ENCODE measurements around the gene RAP1B. TPM values are rescaled to one million over a fixed set of nuclear protein-coding genes. Genes with fewer than 3 reads are reported as not detected.

RAP1B gene
- total and polyA plus RNA-seq, 2 of the 13 experiments (the other 11 are each of a cell fraction or from before 2014, with no cell fraction given) = 71.1 to 92.7 TPM

DNA sequence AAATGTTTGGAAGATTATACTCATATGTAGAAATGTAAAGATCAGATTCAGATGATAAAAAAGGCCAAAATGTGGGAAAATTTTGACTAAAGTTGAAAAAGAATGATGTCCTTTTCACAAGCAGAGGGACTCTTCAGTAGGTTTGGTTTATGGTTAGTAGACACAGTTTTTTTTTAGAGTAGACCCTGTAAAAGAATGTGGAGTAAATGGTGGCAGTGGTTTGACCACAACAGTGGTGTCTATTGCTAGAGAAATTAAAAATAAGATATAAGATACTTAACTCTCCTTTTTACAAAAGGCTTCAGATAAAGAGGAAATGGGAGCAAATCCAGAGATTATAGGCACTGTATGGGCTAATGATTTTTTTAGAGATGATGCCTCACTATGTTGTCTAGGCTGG, 21.8 kb downstream of the RAP1B start (continued):
- TF ChIP-seq ZNF260 (CRISPR knock-in tag; IDR thresholded peaks at IDR 0.05; ENCODE audit: borderline replicate concordance, low read depth) (no peak), ZNF484 (CRISPR knock-in tag; IDR thresholded peaks at IDR 0.05; ENCODE audit: borderline replicate concordance, low read depth) (no peak), PLRG1 (conservative IDR thresholded peaks at IDR 0.05) (no peak), SOX5 (CRISPR knock-in tag; IDR thresholded peaks at IDR 0.05; ENCODE audit: borderline replicate concordance) (no peak), ZBTB1 (CRISPR knock-in tag; IDR thresholded peaks at IDR 0.05; ENCODE audit: borderline replicate concordance) (no peak), SATB2 (CRISPR knock-in tag; IDR thresholded peaks at IDR 0.05) (no peak), AGO1 (IDR thresholded peaks at IDR 0.05; ENCODE audit: low read depth, low read length, poor library complexity, severe bottlenecking) (no peak)
- TF ChIP-seq, protein P1, sequence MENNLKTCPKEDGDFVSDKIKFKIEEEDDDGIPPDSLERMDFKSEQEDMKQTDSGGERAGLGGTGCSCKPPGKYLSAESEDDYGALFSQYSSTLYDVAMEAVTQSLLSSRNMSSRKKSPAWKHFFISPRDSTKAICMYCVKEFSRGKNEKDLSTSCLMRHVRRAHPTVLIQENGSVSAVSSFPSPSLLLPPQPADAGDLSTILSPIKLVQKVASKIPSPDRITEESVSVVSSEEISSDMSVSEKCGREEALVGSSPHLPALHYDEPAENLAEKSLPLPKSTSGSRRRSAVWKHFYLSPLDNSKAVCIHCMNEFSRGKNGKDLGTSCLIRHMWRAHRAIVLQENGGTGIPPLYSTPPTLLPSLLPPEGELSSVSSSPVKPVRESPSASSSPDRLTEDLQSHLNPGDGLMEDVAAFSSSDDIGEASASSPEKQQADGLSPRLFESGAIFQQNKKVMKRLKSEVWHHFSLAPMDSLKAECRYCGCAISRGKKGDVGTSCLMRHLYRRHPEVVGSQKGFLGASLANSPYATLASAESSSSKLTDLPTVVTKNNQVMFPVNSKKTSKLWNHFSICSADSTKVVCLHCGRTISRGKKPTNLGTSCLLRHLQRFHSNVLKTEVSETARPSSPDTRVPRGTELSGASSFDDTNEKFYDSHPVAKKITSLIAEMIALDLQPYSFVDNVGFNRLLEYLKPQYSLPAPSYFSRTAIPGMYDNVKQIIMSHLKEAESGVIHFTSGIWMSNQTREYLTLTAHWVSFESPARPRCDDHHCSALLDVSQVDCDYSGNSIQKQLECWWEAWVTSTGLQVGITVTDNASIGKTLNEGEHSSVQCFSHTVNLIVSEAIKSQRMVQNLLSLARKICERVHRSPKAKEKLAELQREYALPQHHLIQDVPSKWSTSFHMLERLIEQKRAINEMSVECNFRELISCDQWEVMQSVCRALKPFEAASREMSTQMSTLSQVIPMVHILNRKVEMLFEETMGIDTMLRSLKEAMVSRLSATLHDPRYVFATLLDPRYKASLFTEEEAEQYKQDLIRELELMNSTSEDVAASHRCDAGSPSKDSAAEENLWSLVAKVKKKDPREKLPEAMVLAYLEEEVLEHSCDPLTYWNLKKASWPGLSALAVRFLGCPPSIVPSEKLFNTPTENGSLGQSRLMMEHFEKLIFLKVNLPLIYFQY (CRISPR knock-in tag; IDR thresholded peaks at IDR 0.05; ENCODE audit: borderline replicate concordance) = no peak
- TF ChIP-seq, protein P2, sequence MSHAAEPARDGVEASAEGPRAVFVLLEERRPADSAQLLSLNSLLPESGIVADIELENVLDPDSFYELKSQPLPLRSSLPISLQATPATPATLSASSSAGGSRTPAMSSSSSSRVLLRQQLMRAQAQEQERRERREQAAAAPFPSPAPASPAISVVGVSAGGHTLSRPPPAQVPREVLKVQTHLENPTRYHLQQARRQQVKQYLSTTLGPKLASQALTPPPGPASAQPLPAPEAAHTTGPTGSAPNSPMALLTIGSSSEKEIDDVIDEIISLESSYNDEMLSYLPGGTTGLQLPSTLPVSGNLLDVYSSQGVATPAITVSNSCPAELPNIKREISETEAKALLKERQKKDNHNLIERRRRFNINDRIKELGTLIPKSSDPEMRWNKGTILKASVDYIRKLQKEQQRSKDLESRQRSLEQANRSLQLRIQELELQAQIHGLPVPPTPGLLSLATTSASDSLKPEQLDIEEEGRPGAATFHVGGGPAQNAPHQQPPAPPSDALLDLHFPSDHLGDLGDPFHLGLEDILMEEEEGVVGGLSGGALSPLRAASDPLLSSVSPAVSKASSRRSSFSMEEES (CRISPR knock-in tag; IDR thresholded peaks at IDR 0.05) = no peak

All from HepG2 (cell line).